ENCODE results near the gene HTR4. TPM values are rescaled to one million over a fixed set of nuclear protein-coding genes. Genes with fewer than 3 reads are reported as not detected.
A peak's percentile ranks its signal among the peaks of the same experiment; 100 is the strongest.

Gene HTR4
- total RNA-seq, 5 donors from 2014 or later (not counting 1 experiment from before 2014, with no cell fraction given) = not detected

DNA sequence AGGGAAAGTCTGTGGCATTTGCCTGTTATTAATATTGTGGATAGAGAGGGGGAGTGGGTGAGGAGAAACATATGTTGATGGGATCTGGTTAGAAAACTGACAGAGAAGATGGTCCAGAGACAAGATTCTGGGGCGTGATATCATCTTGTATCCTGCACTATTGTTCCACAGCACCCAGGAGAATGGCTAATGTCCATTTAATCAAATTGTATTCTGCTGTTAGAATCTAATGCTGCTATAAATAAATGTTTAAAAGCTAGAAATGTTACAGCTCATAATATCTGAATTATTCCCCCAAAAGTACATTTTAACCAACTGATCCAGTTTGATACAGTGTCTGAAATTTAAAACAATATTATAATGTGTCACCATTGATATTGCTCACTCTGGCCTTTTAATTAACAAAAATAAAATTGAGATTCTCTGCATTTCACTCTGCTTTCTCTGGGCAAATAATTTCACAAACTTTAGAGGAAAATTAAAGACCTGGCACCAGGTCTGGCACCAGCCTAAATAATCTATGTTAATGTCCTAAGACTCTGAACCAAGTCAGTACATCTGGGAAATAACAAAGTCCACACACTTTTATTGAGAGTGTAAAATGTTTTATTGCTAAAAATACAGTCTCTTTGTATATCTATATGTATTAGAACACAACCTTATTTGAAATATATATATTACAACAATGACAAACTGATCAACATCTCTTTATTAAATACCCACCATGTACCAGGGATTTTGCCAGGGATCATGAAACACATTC, 18.8 kb downstream of the HTR4 start:
- Mint-ChIP-seq H3K27ac (no peak overlapping the region), H3K4me1 (peaks cover 0 to 9% (median 4%) of the 10 kb centered on the region in 3 donors), H3K36me3 (no peaks in the 10 kb centered on the region), H3K9me3 (no peaks in the 10 kb centered on the region), H3K27me3 (peaks cover 15 to 30% of the 10 kb centered on the region in 2 donors), H3K4me3 (no peak overlapping the region)
- Histone ChIP-seq H3K4me3 (ENCODE audit: control insufficient read depth in 1 of 2, extremely low read depth in 1 of 2, low read length in 1 of 2) (no peak overlapping the region), H3K36me3 (ENCODE audit: control insufficient read depth in 2 of 2, extremely low read depth in 1 of 2, insufficient read depth in 1 of 2, low read length in 1 of 2) (no peaks in the 10 kb centered on the region), H3K9me3 (no peaks in the 10 kb centered on the region), H3K27me3 (replicated peaks in 1 of 2; ENCODE audit: control insufficient read depth in 2 of 2, extremely low read depth in 1 of 2, insufficient read depth in 2 of 2, low read length in 1 of 2) (peaks cover 0 to 5% of the 10 kb centered on the region in 2 experiments), H3K4me1 (ENCODE audit: control insufficient read depth in 1 of 2, extremely low read depth in 1 of 2, insufficient read depth in 2 of 2, low read length in 2 of 2) (peaks cover 0 to 11% of the 10 kb centered on the region in 2 experiments), H3K27ac (ENCODE audit: low read length) (no peak overlapping the region)
- DNase-seq (no peak), ATAC-seq (replicated peaks in 1 of 4) (no peak)
- 60% methylated on average over 1 of the region's 1 CpG for WGBS (ENCODE audit: insufficient coverage)
- ChIA-PET POLR2A (no interaction called here), CTCF (no interaction called here)

DNA sequence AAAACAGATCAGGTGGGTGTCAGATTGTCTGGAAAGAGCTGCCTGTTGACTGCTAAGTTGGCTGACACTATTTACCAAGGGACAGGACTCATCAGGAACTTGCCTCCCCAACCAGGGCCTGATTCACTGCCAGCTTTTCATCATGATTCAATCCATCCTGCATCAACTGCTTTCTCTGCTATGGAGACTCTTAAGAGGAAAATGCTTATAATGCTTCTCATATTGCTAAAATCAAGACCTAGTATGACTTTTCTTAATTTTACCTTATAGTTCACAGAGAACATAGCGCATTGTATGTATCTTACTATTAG, 21.3 kb downstream of the HTR4 start:
- Histone ChIP-seq H3K36me3 (ENCODE audit: control insufficient read depth in 2 of 2, extremely low read depth in 1 of 2, insufficient read depth in 1 of 2, low read length in 1 of 2) (no peaks in the 10 kb centered on the region), H3K27ac (ENCODE audit: low read length) (no peak overlapping the region), H3K4me3 (ENCODE audit: control insufficient read depth in 1 of 2, extremely low read depth in 1 of 2, low read length in 1 of 2) (no peak overlapping the region), H3K27me3 (replicated peaks in 1 of 2; ENCODE audit: control insufficient read depth in 2 of 2, extremely low read depth in 1 of 2, insufficient read depth in 2 of 2, low read length in 1 of 2) (peaks cover 0 to 3% of the 10 kb centered on the region in 2 experiments), H3K9me3 (no peaks in the 10 kb centered on the region), H3K4me1 (ENCODE audit: control insufficient read depth in 1 of 2, extremely low read depth in 1 of 2, insufficient read depth in 2 of 2, low read length in 2 of 2) (peaks cover 0 to 11% of the 10 kb centered on the region in 2 experiments)
- peaks cover 0 to 9% (median 4%) of the 10 kb centered on the region in 3 donors for H3K4me1 Mint-ChIP-seq
- DNase-seq (no peak), ATAC-seq (replicated peaks in 1 of 4) (no peak)
- CTCF ChIA-PET = no interaction called here
- H3K27ac Mint-ChIP-seq = no peak overlapping the region
- no peaks in the 10 kb centered on the region for H3K36me3 Mint-ChIP-seq
- H3K4me3 Mint-ChIP-seq = no peak overlapping the region
- no CpG with 5 or more reads among the region's 1 CpG for WGBS (ENCODE audit: insufficient coverage)
- H3K9me3 Mint-ChIP-seq = no peaks in the 10 kb centered on the region
- POLR2A ChIA-PET = no interaction called here
- peaks cover 10 to 19% of the 10 kb centered on the region in 2 donors for H3K27me3 Mint-ChIP-seq

DNA sequence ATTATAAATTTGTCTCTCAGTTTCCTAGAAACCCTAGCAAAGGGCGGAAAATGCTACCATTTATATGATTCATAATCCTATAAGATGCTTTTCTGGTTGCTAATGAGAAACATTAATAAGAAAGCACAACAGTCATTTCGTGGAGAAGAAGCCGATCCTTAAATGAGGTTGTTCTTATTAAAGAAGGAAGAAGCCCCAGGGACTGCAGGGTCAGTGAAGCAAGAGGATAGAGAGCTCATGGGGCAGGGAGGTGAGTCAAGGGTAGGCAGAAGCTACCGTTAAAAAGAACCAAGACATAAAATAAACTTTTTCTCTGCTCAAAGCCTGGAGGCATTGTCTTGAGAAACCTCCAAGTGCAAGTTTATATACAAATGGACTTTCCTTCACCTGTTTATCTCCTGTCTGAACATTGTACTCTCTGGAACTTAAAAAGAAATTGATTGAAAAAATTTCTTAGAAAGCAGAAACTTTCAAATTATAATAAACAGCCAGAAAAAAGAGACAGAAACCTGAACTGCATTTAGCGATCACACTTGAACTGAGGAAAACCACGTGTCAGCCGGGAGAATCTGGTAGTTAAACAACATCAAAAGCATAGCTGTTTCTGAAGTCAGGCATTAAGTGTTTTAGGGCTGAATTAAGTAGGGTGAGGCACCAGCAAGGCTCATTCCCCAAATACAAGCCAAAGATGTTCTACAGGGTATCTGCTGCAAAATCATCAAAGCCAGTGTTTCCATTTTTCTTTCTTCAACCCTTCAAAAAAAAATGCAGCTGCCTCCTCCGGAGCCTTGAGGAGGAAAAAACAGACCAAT, 21.9 kb downstream of the HTR4 start:
- DNase-seq (peak in 1 of 35 experiments; percentile 10), ATAC-seq (replicated peaks in 1 of 4) (no peak)
- no peaks in the 10 kb centered on the region for H3K27me3 ChIP-seq (replicated peaks in 1 of 2; ENCODE audit: control insufficient read depth in 2 of 2, extremely low read depth in 1 of 2, insufficient read depth in 2 of 2, low read length in 1 of 2)
- H3K4me1 Mint-ChIP-seq = peaks cover 0 to 9% (median 4%) of the 10 kb centered on the region in 3 donors
- H3K27me3 Mint-ChIP-seq = peaks cover 6 to 15% of the 10 kb centered on the region in 2 donors
- H3K9me3 Mint-ChIP-seq = no peaks in the 10 kb centered on the region
- H3K36me3 ChIP-seq (ENCODE audit: control insufficient read depth in 2 of 2, extremely low read depth in 1 of 2, insufficient read depth in 1 of 2, low read length in 1 of 2) = no peaks in the 10 kb centered on the region
- ChIA-PET POLR2A (no interaction called here), CTCF (no interaction called here)
- H3K4me3 Mint-ChIP-seq = no peak overlapping the region
- 100% methylated on average over 1 of the region's 8 CpGs for WGBS (ENCODE audit: insufficient coverage)
- no peak overlapping the region for H3K4me3 ChIP-seq (ENCODE audit: control insufficient read depth in 1 of 2, extremely low read depth in 1 of 2, low read length in 1 of 2)
- H3K27ac Mint-ChIP-seq = no peak overlapping the region
- H3K4me1 ChIP-seq (ENCODE audit: control insufficient read depth in 1 of 2, extremely low read depth in 1 of 2, insufficient read depth in 2 of 2, low read length in 2 of 2) = peaks cover 0 to 12% of the 10 kb centered on the region in 2 experiments
- H3K36me3 Mint-ChIP-seq = no peaks in the 10 kb centered on the region
- no peaks in the 10 kb centered on the region for H3K9me3 ChIP-seq
- no peak overlapping the region for H3K27ac ChIP-seq (ENCODE audit: low read length)

DNA sequence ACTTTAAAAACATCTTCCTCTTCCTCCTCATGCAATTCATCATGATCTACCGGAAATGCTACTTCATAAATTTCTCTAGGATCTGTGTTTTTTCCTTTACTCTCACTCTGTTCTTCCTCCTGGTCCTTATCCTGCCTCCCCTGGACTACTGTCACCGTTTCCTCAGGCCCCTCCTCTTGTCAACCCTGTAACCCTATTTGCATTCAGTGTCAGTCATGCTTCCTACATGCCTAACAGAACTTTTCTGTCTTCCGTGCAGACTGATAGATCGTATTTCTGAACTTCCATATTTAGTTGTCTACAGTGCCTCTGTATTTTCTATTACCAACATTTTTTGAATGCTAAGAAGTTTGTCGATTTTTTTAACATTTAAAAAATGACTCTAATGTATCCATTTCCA, 27.3 kb downstream of the HTR4 start:
- Mint-ChIP-seq H3K4me1 (peaks cover 0 to 4% (median 0%) of the 10 kb centered on the region in 3 donors), H3K27me3 (peaks cover 4 to 13% of the 10 kb centered on the region in 2 donors), H3K4me3 (no peak overlapping the region), H3K36me3 (no peaks in the 10 kb centered on the region), H3K9me3 (no peaks in the 10 kb centered on the region), H3K27ac (no peak overlapping the region)
- no peaks in the 10 kb centered on the region for H3K36me3 ChIP-seq (ENCODE audit: control insufficient read depth in 2 of 2, extremely low read depth in 1 of 2, insufficient read depth in 1 of 2, low read length in 1 of 2)
- no peak for DNase-seq
- no peaks in the 10 kb centered on the region for H3K27me3 ChIP-seq (replicated peaks in 1 of 2; ENCODE audit: control insufficient read depth in 2 of 2, extremely low read depth in 1 of 2, insufficient read depth in 2 of 2, low read length in 1 of 2)
- no peaks in the 10 kb centered on the region for H3K9me3 ChIP-seq
- peaks cover 0 to 3% of the 10 kb centered on the region in 2 experiments for H3K4me1 ChIP-seq (ENCODE audit: control insufficient read depth in 1 of 2, extremely low read depth in 1 of 2, insufficient read depth in 2 of 2, low read length in 2 of 2)
- ATAC-seq (replicated peaks in 1 of 4) = no peak
- H3K4me3 ChIP-seq (ENCODE audit: control insufficient read depth in 1 of 2, extremely low read depth in 1 of 2, low read length in 1 of 2) = no peak overlapping the region
- no peak overlapping the region for H3K27ac ChIP-seq (ENCODE audit: low read length)
- CTCF ChIA-PET = no interaction called here
- WGBS (ENCODE audit: insufficient coverage) = 68% methylated on average over 4 of the region's 5 CpGs
- POLR2A ChIA-PET = no interaction called here

DNA sequence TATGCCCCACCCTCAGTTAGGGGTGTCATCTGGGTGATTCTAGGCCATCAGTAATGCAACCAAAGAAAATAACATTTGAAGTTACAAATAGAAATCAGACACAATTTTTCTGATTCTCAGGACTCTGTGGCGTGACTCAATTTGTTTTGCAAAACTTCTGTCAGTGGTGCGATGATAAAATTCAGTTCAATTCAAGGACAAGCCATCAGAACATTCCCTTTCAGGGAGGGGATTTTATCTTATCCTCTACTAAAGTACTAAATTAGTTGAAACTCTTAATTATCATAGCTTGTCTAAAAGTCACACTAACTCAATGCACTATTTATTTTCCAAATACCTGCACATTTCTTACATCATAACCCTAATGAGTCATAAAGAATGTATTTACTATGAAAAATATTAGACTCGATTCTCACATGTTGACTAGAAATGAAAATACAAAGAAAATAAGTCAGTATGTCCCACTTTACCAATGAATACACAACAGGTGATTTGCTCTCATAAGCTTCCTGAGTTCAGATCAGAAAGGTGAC, 28.2 kb downstream of the HTR4 start:
- Histone ChIP-seq H3K27ac (ENCODE audit: low read length) (no peak overlapping the region), H3K9me3 (no peaks in the 10 kb centered on the region), H3K4me1 (ENCODE audit: control insufficient read depth in 1 of 2, extremely low read depth in 1 of 2, insufficient read depth in 2 of 2, low read length in 2 of 2) (peaks cover 2 to 8% of the 10 kb centered on the region in 2 experiments), H3K27me3 (replicated peaks in 1 of 2; ENCODE audit: control insufficient read depth in 2 of 2, extremely low read depth in 1 of 2, insufficient read depth in 2 of 2, low read length in 1 of 2) (no peaks in the 10 kb centered on the region), H3K4me3 (ENCODE audit: control insufficient read depth in 1 of 2, extremely low read depth in 1 of 2, low read length in 1 of 2) (no peak overlapping the region), H3K36me3 (ENCODE audit: control insufficient read depth in 2 of 2, extremely low read depth in 1 of 2, insufficient read depth in 1 of 2, low read length in 1 of 2) (no peaks in the 10 kb centered on the region)
- no CpG with 5 or more reads among the region's 3 CpGs for WGBS (ENCODE audit: insufficient coverage)
- Mint-ChIP-seq H3K27me3 (peaks cover 4 to 11% of the 10 kb centered on the region in 2 donors), H3K36me3 (no peaks in the 10 kb centered on the region), H3K9me3 (no peaks in the 10 kb centered on the region), H3K27ac (no peak overlapping the region), H3K4me1 (peaks cover 4 to 8% (median 4%) of the 10 kb centered on the region in 3 donors), H3K4me3 (no peak overlapping the region)
- DNase-seq = no peak
- ATAC-seq (replicated peaks in 1 of 4) = no peak
- ChIA-PET CTCF (no interaction called here), POLR2A (no interaction called here)

DNA sequence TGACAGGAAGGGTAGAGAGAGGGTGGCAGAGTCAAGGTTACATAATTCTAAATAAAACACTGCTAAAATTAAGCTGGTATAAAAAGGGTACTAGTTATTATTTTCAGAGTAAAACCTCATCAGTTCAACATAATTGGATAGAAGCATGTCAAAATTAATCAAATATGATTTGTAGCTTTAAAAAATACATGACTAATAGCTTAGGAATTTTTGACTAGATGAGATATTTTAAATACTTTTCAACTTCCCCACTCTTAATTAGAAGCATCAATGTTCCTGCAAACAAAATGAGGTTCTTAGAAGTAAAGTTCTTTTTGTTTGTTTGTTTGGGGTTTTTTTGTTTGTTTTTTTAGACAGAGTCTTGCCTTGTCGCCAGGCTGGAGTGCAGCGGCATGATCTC, 29.1 kb downstream of the HTR4 start:
- H3K9me3 ChIP-seq = no peaks in the 10 kb centered on the region
- Mint-ChIP-seq H3K27ac (no peak overlapping the region), H3K4me1 (peaks cover 12 to 16% (median 12%) of the 10 kb centered on the region in 3 donors), H3K36me3 (no peaks in the 10 kb centered on the region), H3K4me3 (no peak overlapping the region), H3K27me3 (peaks cover 4 to 11% of the 10 kb centered on the region in 2 donors), H3K9me3 (no peaks in the 10 kb centered on the region)
- H3K27ac ChIP-seq (ENCODE audit: low read length) = no peak overlapping the region
- ATAC-seq (replicated peaks in 1 of 4) (no peak), DNase-seq (no peak)
- CTCF ChIA-PET = no interaction called here
- no peak overlapping the region for H3K4me3 ChIP-seq (ENCODE audit: control insufficient read depth in 1 of 2, extremely low read depth in 1 of 2, low read length in 1 of 2)
- H3K4me1 ChIP-seq (ENCODE audit: control insufficient read depth in 1 of 2, extremely low read depth in 1 of 2, insufficient read depth in 2 of 2, low read length in 2 of 2) = peaks cover 4 to 14% of the 10 kb centered on the region in 2 experiments
- POLR2A ChIA-PET = no interaction called here
- H3K36me3 ChIP-seq (ENCODE audit: control insufficient read depth in 2 of 2, extremely low read depth in 1 of 2, insufficient read depth in 1 of 2, low read length in 1 of 2) = no peaks in the 10 kb centered on the region
- WGBS (ENCODE audit: insufficient coverage) = 100% methylated on average over 1 of the region's 2 CpGs
- H3K27me3 ChIP-seq (replicated peaks in 1 of 2; ENCODE audit: control insufficient read depth in 2 of 2, extremely low read depth in 1 of 2, insufficient read depth in 2 of 2, low read length in 1 of 2) = no peaks in the 10 kb centered on the region

Measured in T-cell (primary cell).